Measurements from ENCODE around the gene ZNF609.

The ZNF609 gene

DNA sequence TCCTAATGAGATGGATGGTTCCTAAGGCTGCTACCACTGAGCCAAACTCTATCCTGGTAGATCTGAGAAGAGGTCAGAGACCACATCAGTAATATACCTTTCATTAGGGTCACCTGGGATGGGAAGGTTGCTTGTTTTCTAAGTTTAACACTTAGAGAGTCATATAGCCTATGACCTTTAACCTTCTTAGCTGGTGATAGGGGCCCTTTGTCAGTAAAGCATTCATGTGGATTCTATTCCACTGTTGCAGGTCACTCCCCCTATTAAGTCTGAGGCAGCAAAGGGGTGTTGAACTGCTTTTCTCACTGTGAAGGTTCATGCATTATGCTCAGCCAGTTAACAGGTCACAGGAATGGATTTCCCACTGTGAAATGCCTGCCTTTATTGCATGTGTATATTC lies 6.1 kb upstream of the ZNF609 start:
- TF ChIP-seq, protein P1, sequence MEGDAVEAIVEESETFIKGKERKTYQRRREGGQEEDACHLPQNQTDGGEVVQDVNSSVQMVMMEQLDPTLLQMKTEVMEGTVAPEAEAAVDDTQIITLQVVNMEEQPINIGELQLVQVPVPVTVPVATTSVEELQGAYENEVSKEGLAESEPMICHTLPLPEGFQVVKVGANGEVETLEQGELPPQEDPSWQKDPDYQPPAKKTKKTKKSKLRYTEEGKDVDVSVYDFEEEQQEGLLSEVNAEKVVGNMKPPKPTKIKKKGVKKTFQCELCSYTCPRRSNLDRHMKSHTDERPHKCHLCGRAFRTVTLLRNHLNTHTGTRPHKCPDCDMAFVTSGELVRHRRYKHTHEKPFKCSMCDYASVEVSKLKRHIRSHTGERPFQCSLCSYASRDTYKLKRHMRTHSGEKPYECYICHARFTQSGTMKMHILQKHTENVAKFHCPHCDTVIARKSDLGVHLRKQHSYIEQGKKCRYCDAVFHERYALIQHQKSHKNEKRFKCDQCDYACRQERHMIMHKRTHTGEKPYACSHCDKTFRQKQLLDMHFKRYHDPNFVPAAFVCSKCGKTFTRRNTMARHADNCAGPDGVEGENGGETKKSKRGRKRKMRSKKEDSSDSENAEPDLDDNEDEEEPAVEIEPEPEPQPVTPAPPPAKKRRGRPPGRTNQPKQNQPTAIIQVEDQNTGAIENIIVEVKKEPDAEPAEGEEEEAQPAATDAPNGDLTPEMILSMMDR (IDR thresholded peaks at IDR 0.05; ENCODE audit: control extremely low read depth, extremely low read depth, low read depth, missing control alignments), result no peak
- no peak for DNase-seq (ENCODE audit: extremely low spot score)
- POLR2A ChIA-PET, result no interaction called here
- CTCF ChIA-PET, result no interaction called here

DNA sequence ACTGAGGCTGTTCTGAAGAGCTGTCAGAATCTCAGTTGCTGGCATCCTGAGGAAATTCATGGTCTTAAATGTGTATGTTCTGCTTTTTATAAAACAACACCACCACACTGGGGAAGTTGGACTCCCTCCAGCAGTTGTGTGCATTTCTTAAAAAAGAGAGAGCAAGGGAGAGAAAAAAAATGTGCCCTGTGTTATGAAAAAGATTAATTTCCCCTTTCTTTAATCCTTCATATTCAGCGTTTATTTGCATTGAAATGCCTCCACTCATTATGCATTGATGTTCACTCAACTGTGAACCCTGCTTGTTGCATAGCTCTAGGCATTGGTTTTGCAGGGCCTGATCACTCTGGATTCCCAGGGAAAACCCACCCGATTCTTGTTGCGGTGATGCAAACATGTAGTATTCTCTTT lies 4.4 kb upstream of the ZNF609 start:
- CTCF ChIA-PET, result no interaction called here
- POLR2A ChIA-PET, result no interaction called here
- no peak for DNase-seq (ENCODE audit: extremely low spot score)
- TF ChIP-seq, protein P1 (IDR thresholded peaks at IDR 0.05; ENCODE audit: control extremely low read depth, extremely low read depth, low read depth, missing control alignments), result no peak

GRCh38 chr15:64456634-64457108 lies 3.7 kb upstream of the ZNF609 start:
- ChIA-PET CTCF (no interaction called here), POLR2A (no interaction called here)
- DNase-seq (ENCODE audit: extremely low spot score), result no peak
- TF ChIP-seq, protein P1 (IDR thresholded peaks at IDR 0.05; ENCODE audit: control extremely low read depth, extremely low read depth, low read depth, missing control alignments), result no peak

DNA sequence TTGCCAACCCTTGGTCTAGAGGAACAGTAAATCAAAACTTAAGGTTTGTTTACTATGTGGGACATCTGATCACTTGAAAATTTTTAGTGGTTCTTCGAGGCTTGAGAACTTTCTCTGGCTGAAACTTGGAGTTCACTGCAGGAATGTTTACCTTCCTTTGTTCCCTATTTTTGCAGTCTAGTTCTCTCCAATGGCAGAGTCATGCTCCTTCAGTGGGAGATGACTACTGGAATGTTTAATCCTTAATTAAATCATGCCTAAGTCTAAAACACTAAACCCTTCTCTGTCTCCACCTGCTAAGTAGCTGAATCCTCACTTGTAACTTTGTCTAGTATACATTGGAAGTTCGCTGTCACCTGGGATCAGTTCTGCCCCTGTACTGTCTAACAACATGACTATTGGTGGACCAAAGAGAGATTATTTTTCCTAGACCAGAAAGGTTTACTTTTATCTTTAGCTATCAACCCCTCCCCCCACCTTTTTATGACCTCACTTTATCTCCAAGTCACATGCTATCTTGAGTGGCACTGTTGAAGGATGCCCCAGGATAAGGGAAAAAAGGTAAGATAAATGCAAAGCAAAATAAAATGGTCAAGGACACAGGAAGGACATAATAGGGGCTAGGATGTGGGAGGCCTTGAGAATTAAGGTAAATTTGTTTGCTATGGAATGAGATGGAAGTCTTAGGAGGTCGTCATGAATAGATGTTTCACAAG lies 1.2 kb upstream of the ZNF609 start:
- CTCF ChIA-PET, result interaction anchor here (0.9 to 1.5 kb wide), 5 partner anchors 8 to 109 kb away, joined by 3 to 5 read pairs (median 3); no protein-coding TSS in a partner anchor
- TF ChIP-seq, protein P1 (IDR thresholded peaks at IDR 0.05; ENCODE audit: control extremely low read depth, extremely low read depth, low read depth, missing control alignments), result no peak
- POLR2A ChIA-PET, result no interaction called here
- no peak for DNase-seq (ENCODE audit: extremely low spot score)

GRCh38 chr15:64460724-64461720 lies 644 bp downstream of the ZNF609 start:
- TF ChIP-seq, protein P1 (IDR thresholded peaks at IDR 0.05; ENCODE audit: control extremely low read depth, extremely low read depth, low read depth, missing control alignments), result no peak
- CTCF ChIA-PET, result interaction anchor here (0.9 to 1.5 kb wide), 4 partner anchors 9 to 108 kb away, joined by 3 to 5 read pairs (median 3); no protein-coding TSS in a partner anchor
- POLR2A ChIA-PET, result no interaction called here
- peak; percentile 59 for DNase-seq (ENCODE audit: extremely low spot score)

DNA sequence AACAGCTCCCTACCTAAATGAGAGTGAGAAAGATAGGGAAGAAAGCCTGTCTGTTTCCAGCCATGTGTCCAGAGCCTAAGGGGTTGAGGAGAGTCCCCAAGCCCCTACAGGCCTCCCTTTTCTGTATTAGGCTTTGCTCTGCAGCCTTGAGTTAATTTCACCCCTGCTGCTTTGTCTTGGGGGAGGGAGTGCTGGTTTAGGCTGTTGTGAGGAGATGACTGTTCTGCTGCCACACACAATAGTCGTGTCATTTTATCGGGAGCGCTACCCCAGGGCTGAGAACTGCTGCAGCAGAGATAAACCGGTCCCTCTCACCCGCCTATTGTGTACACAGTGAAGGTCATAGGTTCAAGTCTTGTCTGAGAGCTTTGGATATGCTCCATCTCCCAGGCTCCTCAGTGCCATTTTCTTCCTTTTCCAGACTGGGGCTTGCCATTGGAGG lies 1.4 kb downstream of the ZNF609 start:
- peak; percentile 29 for DNase-seq (ENCODE audit: extremely low spot score)
- ChIA-PET POLR2A (interaction anchor here (0.7 kb wide), 1 partner anchor 18 kb away, joined by 3 read pairs; no protein-coding TSS in a partner anchor), CTCF (interaction anchor here (0.9 to 1.1 kb wide), 2 partner anchors 9 to 40 kb away, joined by 3 read pairs; no protein-coding TSS in a partner anchor)
- TF ChIP-seq, protein P1 (IDR thresholded peaks at IDR 0.05; ENCODE audit: control extremely low read depth, extremely low read depth, low read depth, missing control alignments), result no peak

Data from GM10248 (cell line).